Neural cell (in vitro differentiated cells): ENCODE data around the gene SUPT3H. TPM values are rescaled to one million over a fixed set of nuclear protein-coding genes. Genes with fewer than 3 reads are reported as not detected.

ENCODE experiments used
- H2AFZ ChIP-seq: fragments of 200-600, 300-800 bp; sonication (generic), shearing (Covaris generic); 2 replicates; pipeline ENCODE4 v1.6.0; 2014; ENCODE audit warnings: low read depth, mild to moderate bottlenecking, antibody characterized with exemption, low read length, moderate library complexity
- H3F3A ChIP-seq: fragments of 200-600 bp; shearing (Covaris generic); 2 replicates; pipeline ENCODE4 v1.6.1; 2016; ENCODE audit warnings: mild to moderate bottlenecking, moderate library complexity, mixed read lengths, antibody characterized with exemption, low read length; ENCODE audit not compliant: insufficient read depth, poor library complexity, severe bottlenecking
- H3K27ac ChIP-seq: fragments of 200-600, 300-800 bp; sonication (generic), shearing (Covaris generic); 2 replicates; pipeline ENCODE4 v1.5.1; 2014; ENCODE audit warnings: mild to moderate bottlenecking, low read length, moderate library complexity
- H3K27me3 ChIP-seq: fragments of 300-800, 200-600 bp; sonication (generic), shearing (Covaris generic); 2 replicates; pipeline ENCODE4 v1.6.0; 2014; ENCODE audit warnings: mild to moderate bottlenecking, low read depth, low read length, moderate library complexity; ENCODE audit not compliant: insufficient read depth
- H3K36me3 ChIP-seq: fragments of 300-800, 200-600 bp; sonication (generic), shearing (Covaris generic); 2 replicates; pipeline ENCODE4 v1.5.1; 2014; ENCODE audit warnings: mild to moderate bottlenecking, antibody characterized with exemption, low read length, moderate library complexity; ENCODE audit not compliant: insufficient read depth
- H3K4me2 ChIP-seq: fragments of 300-800, 200-600 bp; sonication (generic), shearing (Covaris generic); 2 replicates; pipeline ENCODE4 v1.6.0; 2014; ENCODE audit warnings: mild to moderate bottlenecking, low read length
- H3K4me3 ChIP-seq: fragments of 300-800, 200-600 bp; sonication (generic), shearing (Covaris generic); 2 replicates; pipeline ENCODE4 v1.5.1; 2014; ENCODE audit warnings: mild to moderate bottlenecking, low read length, moderate library complexity
- H3K79me2 ChIP-seq: fragments of 200-600 bp; shearing (Covaris generic); replicated peaks from 2 replicates; pipeline ENCODE4 v1.6.0; 2014; ENCODE audit warnings: mild to moderate bottlenecking, low read length, moderate library complexity; ENCODE audit not compliant: insufficient read depth
- H3K9ac ChIP-seq: fragments of 300-800, 200-600 bp; sonication (generic), shearing (Covaris generic); 2 replicates; pipeline ENCODE4 v1.6.1; 2016; ENCODE audit warnings: mild to moderate bottlenecking, low read length, mixed read lengths
- H3K9me2 ChIP-seq: fragments of 200-600 bp; shearing (Covaris generic); 2 replicates; pipeline ENCODE4 v1.6.1; 2016; ENCODE audit warnings: mild to moderate bottlenecking, low read length, mixed read lengths; ENCODE audit not compliant: insufficient read depth
- H3K9me3 ChIP-seq: fragments of 200-600, 300-800 bp; sonication (generic), shearing (Covaris generic); 2 replicates; pipeline ENCODE4 v1.6.1; 2016; ENCODE audit warnings: mild to moderate bottlenecking, mixed run types, low read length, moderate library complexity, mixed read lengths
- H4K20me1 ChIP-seq: fragments of 200-600 bp; shearing (Covaris generic); 2 replicates; pipeline ENCODE4 v1.6.1; 2016; ENCODE audit warnings: mild to moderate bottlenecking, mixed run types; ENCODE audit not compliant: insufficient read depth
- CTCF ChIP-seq: fragments of 450-650 bp; IDR thresholded peaks from 2 replicates; pipeline ENCODE4 v1.5.1; 2014; ENCODE audit warnings: antibody characterized with exemption, mild to moderate bottlenecking, moderate library complexity; ENCODE audit not compliant: poor library complexity, severe bottlenecking
- EP300 ChIP-seq: fragments of 450-650 bp; conservative IDR thresholded peaks from 2 replicates; pipeline ENCODE4 v1.6.1; 2014; ENCODE audit warnings: antibody characterized with exemption, mild to moderate bottlenecking, moderate library complexity; ENCODE audit not compliant: poor library complexity, severe bottlenecking
- EZH2 ChIP-seq: fragments of 200-600, 300-800 bp; shearing (Covaris generic), sonication (generic); IDR thresholded peaks from 2 replicates; pipeline ENCODE4 v1.6.1; 2014; ENCODE audit warnings: antibody characterized with exemption, low read length, borderline replicate concordance, mild to moderate bottlenecking; ENCODE audit not compliant: insufficient read depth, poor library complexity, severe bottlenecking
- MXI1 ChIP-seq: fragments of 450-650 bp; conservative IDR thresholded peaks from 2 replicates; pipeline ENCODE4 v1.6.1; 2014; ENCODE audit warnings: antibody characterized with exemption, mild to moderate bottlenecking; ENCODE audit not compliant: poor library complexity, severe bottlenecking
- POLR2AphosphoS5 ChIP-seq: IDR thresholded peaks from 2 replicates; pipeline ENCODE4 v1.6.1; 2012
- RAD21 ChIP-seq: fragments of 450-650 bp; conservative IDR thresholded peaks from 2 replicates; pipeline ENCODE4 v1.6.1; 2014; ENCODE audit warnings: antibody characterized with exemption, mild to moderate bottlenecking, moderate library complexity
- REST ChIP-seq: IDR thresholded peaks from 2 replicates; pipeline ENCODE4 v1.6.1; 2012; ENCODE audit warnings: borderline replicate concordance
- SMC3 ChIP-seq: fragments of 450-650 bp; conservative IDR thresholded peaks from 2 replicates; pipeline ENCODE4 v1.6.1; 2014; ENCODE audit warnings: antibody characterized with exemption, mild to moderate bottlenecking, moderate library complexity; ENCODE audit not compliant: poor library complexity
- TAF1 ChIP-seq: IDR thresholded peaks from 2 replicates; pipeline ENCODE4 v1.6.1; 2012; ENCODE audit warnings: low read depth
- polyA plus RNA-seq: library from polyadenylated mRNA; depleted of rRNA; stranded (reverse); fragments of >200 nt; gene quantifications from 2 replicates; pipeline ENCODE4 v1.2.3, GENCODE V29; 2014

The SUPT3H gene
- polyA plus RNA-seq, 1 donor from 2014 or later = 6.8 TPM

- Histone ChIP-seq H3K9me3 (no peaks in the 10 kb centered on the region), H3K4me2 (no peak overlapping the region), H2AFZ (no peak overlapping the region), H3K36me3 (no peaks in the 10 kb centered on the region), H3K27ac (no peak overlapping the region), H3K9ac (no peak overlapping the region), H3K4me3 (no peak overlapping the region), H3K27me3 (no peaks in the 10 kb centered on the region), H3K79me2 (no peaks in the 10 kb centered on the region), H4K20me1 (no peaks in the 10 kb centered on the region), H3K9me2 (no peaks in the 10 kb centered on the region), H3F3A (no peaks in the 10 kb centered on the region)
- TF ChIP-seq REST (no peak), TAF1 (no peak), MXI1 (no peak), EP300 (no peak), RAD21 (no peak), POLR2AphosphoS5 (no peak), CTCF (no peak), EZH2 (no peak), SMC3 (no peak)
These were observed 181.6 kb downstream of the SUPT3H start for GRCh38 chr6:45196121-45196520.

- TF ChIP-seq TAF1 = no peak
- TF ChIP-seq RAD21 = no peak
- no peak for TF ChIP-seq EP300
- TF ChIP-seq EZH2 = no peak
- TF ChIP-seq MXI1 = no peak
- TF ChIP-seq POLR2AphosphoS5 = no peak
- TF ChIP-seq SMC3 = no peak
- TF ChIP-seq CTCF = no peak
- TF ChIP-seq REST = no peak
- no peaks in the 10 kb centered on the region for H3K9me2 ChIP-seq
- H3F3A ChIP-seq = no peaks in the 10 kb centered on the region
- no peaks in the 10 kb centered on the region for H3K79me2 ChIP-seq
- no peaks in the 10 kb centered on the region for H3K9me3 ChIP-seq
- H3K36me3 ChIP-seq = no peaks in the 10 kb centered on the region
- H2AFZ ChIP-seq = no peak overlapping the region
- H3K9ac ChIP-seq = no peak overlapping the region
- no peak overlapping the region for H3K27ac ChIP-seq
- H4K20me1 ChIP-seq = no peaks in the 10 kb centered on the region
- no peaks in the 10 kb centered on the region for H3K27me3 ChIP-seq
- no peak overlapping the region for H3K4me3 ChIP-seq
- H3K4me2 ChIP-seq = no peak overlapping the region
These were observed 182.6 kb downstream of the SUPT3H start for GRCh38 chr6:45195137-45195536.
